RWPE1 (cell line): ENCODE measurements around the gene TBC1D21.

ENCODE experiments used
- CTCF ChIA-PET: fragments of 350-600 bp; sonication (Branson Sonifier 250); formaldehyde crosslinking; extraction: SDS; loops from one replicate; lab custom pipeline; 2021; lab: Yijun Ruan, JAX
- POLR2A ChIA-PET: fragments of 400-600 bp; formaldehyde crosslinking; extraction: SDS; loops from one replicate; lab custom pipeline; 2020; ENCODE audit warnings: antibody characterized with exemption; ENCODE audit not compliant: low non-redundant PET; lab: Yijun Ruan, JAX
- DNase-seq: peaks from one replicate; pipeline ENCODE4 v3.0.0; 2012; ENCODE audit warnings: low spot score
- H3K27ac ChIP-seq: fragments of 450-650 bp; 2 replicates; pipeline ENCODE4 v1.5.1; 2017
- TF ChIP-seq, protein P1 (sequence below): fragments of 450-650 bp; conservative IDR thresholded peaks from 2 replicates; pipeline ENCODE4 v1.5.1; 2017; ENCODE audit warnings: low read depth, mild to moderate bottlenecking

The TBC1D21 gene

DNA sequence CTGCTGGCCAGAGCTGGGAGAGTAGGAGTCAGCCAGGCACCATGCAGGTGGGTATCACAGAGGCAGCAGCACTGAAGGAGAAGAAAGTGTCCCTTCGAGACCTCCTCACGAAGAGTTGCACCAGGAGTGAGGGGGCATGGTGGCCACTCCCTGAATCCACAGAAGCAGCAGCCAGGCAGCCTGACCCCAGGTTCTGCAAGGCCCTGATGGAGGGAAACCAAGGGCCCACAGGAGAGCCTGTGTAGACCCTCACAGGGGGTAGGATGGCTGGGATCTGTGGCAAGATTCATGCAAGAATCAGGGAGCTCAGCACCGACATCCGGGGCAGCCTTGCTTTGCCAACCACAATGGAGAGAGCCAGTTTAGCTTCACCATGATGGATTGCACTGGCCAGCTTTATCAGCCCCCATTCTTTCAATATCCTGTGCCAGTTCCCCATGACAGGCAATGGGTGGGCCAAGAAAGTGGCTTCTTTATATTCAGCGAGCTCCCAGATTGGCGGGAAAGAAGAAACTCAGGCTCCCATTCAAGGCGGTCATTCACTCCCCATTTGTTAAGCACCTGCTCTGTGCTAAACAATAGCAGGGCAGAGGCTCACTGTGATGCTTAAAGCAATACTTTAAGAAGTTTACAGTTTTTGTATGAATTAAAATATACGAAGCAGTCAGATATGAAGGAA lies 33.5 kb upstream of the TBC1D21 start:
- no peak for DNase-seq
- ChIA-PET POLR2A (no interaction called here), CTCF (interaction anchor here (0.6 kb wide), 1 partner anchor 31 kb away, joined by 4 read pairs; no protein-coding TSS in a partner anchor)
- H3K27ac ChIP-seq: no peak overlapping the region
- TF ChIP-seq, protein P1, sequence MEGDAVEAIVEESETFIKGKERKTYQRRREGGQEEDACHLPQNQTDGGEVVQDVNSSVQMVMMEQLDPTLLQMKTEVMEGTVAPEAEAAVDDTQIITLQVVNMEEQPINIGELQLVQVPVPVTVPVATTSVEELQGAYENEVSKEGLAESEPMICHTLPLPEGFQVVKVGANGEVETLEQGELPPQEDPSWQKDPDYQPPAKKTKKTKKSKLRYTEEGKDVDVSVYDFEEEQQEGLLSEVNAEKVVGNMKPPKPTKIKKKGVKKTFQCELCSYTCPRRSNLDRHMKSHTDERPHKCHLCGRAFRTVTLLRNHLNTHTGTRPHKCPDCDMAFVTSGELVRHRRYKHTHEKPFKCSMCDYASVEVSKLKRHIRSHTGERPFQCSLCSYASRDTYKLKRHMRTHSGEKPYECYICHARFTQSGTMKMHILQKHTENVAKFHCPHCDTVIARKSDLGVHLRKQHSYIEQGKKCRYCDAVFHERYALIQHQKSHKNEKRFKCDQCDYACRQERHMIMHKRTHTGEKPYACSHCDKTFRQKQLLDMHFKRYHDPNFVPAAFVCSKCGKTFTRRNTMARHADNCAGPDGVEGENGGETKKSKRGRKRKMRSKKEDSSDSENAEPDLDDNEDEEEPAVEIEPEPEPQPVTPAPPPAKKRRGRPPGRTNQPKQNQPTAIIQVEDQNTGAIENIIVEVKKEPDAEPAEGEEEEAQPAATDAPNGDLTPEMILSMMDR: no peak

DNA sequence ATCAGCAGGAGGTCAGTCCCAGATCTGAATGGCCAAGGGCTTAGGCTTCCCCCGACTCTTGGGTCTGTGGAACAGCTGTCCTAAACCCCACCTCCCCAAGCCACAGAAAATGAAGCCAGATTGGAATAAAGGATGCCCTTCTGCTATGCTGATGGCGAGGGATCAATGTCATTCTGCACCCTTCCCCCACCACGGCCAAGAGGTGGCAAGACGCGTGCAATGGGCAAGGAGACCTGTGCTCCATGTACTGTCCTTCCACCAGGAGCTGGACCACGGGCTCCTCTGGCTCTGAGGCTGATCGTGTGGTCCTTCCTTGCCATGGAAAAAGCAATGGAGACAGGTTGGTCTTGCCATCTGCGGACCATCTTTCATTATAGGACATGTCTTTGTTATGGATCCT lies 32.6 kb upstream of the TBC1D21 start:
- CTCF ChIA-PET: no interaction called here
- no peak for DNase-seq
- TF ChIP-seq, protein P1: no peak
- POLR2A ChIA-PET: no interaction called here
- no peak overlapping the region for H3K27ac ChIP-seq

DNA sequence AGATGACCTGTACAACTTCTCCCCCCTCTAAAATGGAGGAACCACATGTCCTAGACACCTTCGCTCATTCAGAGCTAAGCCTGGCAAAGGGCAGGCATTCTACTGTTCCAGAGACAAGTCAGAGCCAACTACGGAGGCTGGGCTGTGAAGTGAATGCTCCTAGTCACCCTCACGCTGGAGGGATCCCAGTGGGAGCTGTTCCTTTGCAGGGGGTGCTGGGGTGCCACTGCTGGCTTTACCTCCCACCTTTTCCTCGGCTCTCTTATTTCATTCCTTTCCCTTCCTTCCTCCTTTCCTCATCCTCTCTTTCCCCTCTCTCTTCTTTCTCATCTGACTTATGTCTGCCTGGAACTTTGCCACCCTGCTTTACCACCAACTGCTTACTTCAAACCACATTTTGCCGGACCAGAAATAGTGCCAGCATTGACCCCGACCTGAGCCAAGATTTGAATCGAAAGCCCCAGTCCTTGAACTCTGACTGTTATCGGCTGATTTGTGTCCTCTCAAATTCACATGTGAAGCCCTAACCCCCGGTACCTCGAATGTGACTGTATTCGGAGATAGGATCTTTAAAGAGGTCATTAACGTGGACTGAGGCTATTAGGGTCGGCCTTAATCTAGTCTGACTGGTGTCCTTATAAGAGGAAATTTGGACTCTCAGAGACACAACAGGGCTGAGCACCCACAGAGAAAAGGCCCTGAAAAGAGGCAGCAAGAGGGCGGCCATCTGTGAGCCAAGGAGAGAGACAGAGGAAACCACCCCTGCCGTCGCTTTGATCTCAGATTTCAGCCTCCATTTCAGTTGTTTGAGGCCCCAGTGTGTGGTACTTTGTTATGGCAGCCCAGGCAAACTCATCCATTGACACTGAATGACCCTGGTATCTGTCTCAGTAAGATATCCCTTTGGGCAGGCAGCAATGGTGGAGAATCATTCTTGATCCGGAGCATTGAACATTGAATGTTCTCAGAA lies 31.3 kb upstream of the TBC1D21 start:
- POLR2A ChIA-PET: no interaction called here
- TF ChIP-seq, protein P1: no peak
- CTCF ChIA-PET: interaction anchor here (0.6 kb wide), 1 partner anchor 568 kb away, joined by 7 read pairs; no protein-coding TSS in a partner anchor
- H3K27ac ChIP-seq: no peak overlapping the region
- no peak for DNase-seq

GRCh38 chr15:73843787-73844186 lies 29.6 kb upstream of the TBC1D21 start:
- no peak for DNase-seq
- TF ChIP-seq, protein P1: no peak
- ChIA-PET POLR2A (no interaction called here), CTCF (no interaction called here)
- H3K27ac ChIP-seq: no peak overlapping the region

DNA sequence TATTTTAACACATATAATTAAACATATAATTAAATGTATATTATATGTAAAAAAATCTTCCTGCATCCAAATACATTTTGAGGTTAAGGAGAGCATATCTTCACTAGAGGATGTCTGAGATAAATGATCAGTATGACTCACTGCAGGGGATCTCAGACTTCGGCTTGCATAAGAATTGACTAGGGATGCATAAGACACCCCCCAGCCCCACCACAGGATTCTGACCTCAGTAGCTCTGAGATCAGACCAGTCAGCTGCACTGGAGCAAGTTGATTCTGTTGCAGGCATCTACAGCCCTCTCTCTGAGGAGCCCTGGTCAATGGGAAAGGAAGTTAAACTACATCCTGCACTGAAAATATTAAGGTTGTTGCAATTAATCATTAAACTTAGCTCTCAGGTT lies 29.0 kb upstream of the TBC1D21 start:
- CTCF ChIA-PET: no interaction called here
- POLR2A ChIA-PET: no interaction called here
- no peak overlapping the region for H3K27ac ChIP-seq
- DNase-seq: no peak
- TF ChIP-seq, protein P1: no peak

DNA sequence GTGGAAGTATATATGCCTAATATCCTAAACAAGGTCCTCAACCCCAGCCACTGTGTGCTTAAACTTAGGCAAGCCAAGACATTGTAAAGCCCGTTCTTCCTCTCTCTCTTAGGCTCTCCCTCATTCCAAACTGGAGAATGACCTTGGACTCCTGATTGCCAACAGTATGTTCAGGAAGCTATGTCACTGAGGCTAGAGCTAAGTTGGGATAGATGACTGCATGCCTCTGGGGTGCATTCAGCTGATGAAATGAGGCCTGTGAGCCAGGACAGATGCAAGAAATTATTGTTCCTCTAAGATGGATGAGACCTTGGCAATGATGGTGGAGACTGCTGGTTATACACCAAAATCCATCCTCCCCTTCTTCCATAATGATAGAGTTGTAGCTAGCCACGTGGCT lies 27.9 kb upstream of the TBC1D21 start:
- H3K27ac ChIP-seq: no peak overlapping the region
- ChIA-PET POLR2A (no interaction called here), CTCF (interaction anchor here (1.1 kb wide), 1 partner anchor 29 kb away, joined by 4 read pairs; no protein-coding TSS in a partner anchor)
- TF ChIP-seq, protein P1: no peak
- no peak for DNase-seq
